ENCODE results near the gene PPP4R4.
"Not testable (repeated sequence)": the region's sequence is repeated elsewhere in the genome, so short reads cannot be mapped to it uniquely, and the experiment has no call there.

PPP4R4 gene

GRCh38 chr14:94180655-94181271 lies 6.6 kb downstream of the PPP4R4 start:
- no peak for DNase-seq

- no peak for DNase-seq
Measured at GRCh38 chr14:94181835-94182234, 7.7 kb downstream of the PPP4R4 start.

DNA sequence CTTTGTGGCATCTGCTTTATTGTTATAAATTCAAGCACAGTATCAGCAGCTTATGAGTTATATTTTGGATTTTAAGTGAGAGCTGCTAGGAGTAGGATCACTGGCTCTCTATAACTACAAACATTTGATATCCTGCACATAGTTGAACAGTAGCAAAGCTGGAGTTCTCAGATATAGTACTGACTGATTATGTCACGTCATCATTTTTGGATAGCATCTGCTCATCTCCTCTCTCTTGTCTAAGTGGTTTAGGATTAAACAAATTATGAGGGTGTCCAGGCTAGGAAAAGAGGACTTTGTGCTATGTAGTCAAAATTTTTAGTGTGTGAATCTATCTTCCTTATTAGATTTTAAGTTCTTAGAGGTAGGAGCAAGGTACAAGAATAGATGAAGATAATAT lies 18.4 kb downstream of the PPP4R4 start:
- no peak for DNase-seq

DNA sequence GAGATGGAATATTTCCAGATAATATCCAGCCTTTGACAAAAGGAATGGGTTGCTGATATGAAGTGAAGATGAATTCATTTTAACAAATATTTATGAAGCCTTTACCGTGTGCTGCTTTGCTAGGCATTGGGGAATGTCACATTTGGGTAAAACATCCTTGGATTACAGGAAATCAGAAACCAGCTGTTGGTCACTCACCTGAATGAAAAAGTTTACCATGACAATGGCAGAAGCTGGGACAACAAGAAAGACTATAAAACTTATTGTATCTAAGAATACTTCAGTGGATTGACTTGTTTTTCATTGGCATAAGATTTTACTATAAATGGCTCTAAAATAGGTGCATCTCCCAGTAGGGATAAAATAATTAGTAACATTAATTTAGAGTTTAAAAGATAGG lies 19.7 kb downstream of the PPP4R4 start:
- DNase-seq = no peak

DNA sequence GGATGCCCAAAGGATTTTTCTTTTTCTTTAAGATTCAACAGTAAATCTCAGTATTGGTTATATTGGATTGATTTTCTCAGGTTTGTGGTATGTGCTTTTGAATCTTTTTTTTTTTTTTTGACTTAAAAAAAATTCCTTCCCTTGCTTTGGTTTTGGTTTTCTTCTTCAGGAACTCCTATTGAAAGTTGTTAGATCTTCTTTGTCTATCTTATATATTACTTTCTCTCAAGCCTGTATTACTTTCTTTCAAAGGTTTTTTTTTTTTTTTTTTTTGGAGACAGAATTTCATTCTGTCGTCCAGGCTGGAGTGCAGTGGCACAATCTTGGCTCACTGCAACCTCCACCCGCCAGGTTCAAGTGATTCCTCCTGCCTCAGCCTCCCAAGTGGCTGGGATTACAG lies 21.9 kb downstream of the PPP4R4 start:
- no peak for DNase-seq

DNA sequence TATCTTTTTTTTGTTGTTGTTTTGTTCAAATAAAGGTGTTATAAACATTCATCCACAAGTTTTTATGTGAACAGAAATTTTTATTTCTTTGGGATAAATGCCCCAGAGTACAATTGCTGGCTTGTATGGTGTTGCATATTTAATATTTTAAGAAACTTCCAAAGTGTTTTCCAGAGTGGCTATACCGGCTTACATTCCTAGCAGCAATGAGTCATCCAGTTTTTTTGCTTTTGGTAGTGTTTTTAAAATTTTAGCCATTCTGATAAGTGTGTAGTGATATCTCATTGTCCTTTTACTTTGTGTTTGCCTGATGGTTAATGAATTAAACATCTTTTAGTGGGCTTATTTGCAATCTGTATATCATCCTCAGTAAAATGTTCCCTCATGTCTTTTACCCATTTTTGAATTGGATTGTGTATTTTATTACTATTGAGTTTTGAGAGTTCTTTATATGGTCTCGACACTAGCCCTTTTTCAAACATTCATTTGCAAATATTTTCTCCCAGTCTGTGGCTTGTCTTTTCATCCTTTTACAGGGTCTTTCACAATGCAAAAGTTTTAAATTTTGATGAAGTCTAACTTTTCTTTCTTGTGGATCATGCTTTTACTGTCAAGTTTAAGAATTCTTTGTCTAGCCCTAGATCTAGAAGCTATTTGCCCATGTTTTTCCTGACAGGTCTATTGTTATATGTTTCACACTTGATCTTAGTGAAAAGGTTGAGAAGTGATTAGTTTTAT lies 29.5 kb downstream of the PPP4R4 start:
- no peak for DNase-seq

- DNase-seq = no peak
Measured at GRCh38 chr14:94213021-94213420, 38.9 kb downstream of the PPP4R4 start.

- no peak for DNase-seq
Measured at GRCh38 chr14:94213741-94214140, 39.6 kb downstream of the PPP4R4 start.

- no peak for DNase-seq
Measured at GRCh38 chr14:94217116-94217515, 43.0 kb downstream of the PPP4R4 start.

DNA sequence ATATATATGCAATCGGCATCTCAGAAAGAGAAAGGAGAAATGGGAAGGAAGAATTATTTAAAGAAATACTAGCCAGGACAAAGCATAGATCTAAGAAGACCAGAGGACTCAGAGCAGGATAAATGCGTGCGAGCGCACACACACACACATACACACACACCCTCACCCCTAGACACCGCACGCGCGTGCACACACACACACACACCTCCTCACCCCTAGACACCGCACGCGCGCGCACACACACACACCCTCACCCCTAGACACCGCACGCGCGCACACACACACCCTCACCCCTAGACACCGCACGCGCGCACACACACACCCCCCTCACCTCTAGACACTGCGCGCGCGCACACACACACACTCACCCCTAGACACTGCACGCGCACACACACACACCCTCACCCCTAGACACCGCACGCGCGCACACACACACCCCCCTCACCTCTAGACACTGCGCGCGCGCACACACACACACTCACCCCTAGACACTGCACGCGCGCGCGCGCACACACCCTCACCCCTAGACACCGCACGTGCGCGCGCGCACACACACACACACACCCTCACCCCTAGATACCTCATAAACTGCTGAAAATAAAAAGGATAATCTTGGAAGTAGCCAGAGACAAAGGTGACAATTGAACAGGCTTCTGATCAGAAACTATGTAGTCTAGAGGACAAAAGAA lies 44.2 kb downstream of the PPP4R4 start:
- not testable (repeated sequence) for DNase-seq

DNA sequence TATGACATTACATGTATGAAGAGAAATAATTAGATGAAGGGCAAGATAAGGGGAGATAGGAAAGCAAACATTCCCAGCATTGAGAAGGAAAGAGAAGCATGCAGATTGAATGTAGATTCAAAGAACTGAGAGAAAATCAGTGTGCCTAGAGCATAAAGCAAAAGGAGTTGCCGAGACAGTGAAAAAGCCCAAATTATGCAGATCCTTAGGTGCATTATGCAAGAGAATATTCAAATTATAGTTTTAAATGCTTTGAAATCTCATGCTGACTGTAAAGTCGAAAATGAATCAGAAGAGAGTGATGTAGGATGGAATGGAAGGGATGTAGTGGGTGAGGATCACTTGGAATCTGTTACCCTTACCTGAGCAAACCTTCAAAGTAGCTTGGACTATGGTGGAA lies 49.9 kb downstream of the PPP4R4 start:
- no peak for DNase-seq

DNA sequence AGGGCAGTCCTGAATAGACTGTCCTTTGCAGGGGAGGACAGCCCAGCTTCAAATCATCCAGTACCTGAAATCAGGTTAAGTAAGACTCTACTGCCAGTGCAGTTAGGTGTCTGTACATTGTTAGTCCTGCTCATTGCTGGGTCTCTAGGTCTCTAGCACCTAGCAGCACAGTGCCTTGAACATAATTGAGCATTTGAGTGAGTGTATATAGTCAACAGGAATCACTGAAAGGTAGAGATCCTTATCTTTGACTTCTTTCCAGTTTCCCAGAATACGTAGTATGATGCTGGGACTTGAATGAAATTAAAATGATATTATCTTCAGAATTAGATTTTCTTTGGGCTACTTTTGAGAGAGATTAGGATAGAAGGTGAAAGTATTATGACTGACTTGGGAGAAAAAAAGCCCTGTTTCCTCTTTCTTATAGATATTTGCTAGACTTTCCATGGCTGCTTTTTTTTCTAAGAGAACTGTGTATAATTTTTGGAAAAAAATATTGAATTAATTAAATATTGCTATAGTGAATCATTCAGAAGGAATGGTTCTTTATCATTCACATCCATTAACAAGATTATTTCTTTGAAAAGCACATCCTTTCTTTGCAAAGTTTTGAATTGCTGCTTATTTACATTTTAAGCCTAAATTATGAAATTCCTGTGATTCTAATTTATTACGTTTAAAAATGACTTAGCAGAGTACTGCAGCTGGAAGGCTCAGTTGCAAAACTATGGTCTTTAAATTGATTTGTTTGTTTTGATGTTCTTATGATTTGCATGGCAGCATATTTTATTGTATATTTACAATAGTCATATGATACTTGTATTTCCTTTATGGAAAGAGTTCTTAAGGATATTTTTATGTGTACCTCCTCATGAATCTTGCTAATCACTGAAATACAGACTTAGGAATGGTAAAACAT lies 51.6 kb downstream of the PPP4R4 start:
- DNase-seq = no peak

GRCh38 chr14:94227029-94227428 lies 52.9 kb downstream of the PPP4R4 start:
- DNase-seq = no peak

DNA sequence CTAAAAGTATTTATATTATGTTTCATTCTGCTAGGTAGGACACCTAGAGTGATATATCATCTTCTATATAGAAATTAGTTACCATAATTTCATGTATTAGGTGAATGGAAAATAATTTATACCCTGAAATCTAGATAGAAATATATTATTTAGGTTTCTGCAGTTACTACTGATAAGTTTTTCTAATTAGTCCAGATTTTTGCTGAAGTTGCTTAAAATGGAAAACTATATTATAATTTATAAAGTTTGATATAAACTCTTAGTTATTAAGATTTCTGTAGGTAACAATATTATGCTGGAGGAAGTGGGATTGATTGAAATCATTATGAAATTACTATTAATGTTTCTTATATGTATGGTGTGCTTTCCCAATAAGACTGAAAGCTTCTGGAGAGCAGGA lies 62.9 kb downstream of the PPP4R4 start:
- DNase-seq = no peak

- no peak for DNase-seq
Measured at GRCh38 chr14:94237983-94238382, 63.9 kb downstream of the PPP4R4 start.

DNA sequence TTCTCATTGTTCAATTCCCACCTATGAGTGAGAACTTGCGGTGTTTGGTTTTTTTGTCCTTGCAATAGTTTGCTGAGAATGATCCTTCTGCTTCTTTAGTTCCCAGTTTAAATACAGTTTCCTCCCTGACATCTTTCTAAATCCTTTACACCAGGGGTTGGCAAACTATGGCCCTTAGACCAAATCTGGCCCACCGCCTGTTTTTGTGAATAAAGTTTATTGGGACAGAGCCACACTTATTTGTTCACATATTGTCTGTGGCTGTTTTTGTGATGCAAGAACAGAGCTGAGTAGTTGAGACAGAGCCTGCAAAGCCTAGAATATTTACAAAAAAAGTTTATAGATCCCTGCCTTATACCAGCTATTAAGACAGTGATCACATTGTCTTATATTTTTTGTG lies 65.3 kb downstream of the PPP4R4 start:
- no peak for DNase-seq

DNA sequence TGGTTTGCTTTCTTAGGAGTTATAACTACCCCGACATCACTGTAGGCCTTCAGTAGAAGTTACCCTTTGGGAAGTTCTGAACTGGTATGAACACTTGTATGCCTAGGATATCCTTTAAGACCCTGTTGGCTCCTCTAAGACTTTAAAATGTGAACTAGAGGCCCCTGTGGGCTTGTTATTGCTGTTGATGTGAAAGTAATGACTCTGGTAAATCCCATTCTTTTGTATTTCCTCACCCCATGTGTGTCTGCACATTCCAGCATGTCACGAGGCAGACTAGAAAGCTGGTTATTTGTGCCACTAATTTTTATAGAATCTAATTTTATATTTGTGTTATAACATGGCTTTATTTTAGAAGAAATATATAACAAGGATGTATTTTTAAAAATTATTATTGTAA lies 70.1 kb downstream of the PPP4R4 start:
- DNase-seq = no peak

DNA sequence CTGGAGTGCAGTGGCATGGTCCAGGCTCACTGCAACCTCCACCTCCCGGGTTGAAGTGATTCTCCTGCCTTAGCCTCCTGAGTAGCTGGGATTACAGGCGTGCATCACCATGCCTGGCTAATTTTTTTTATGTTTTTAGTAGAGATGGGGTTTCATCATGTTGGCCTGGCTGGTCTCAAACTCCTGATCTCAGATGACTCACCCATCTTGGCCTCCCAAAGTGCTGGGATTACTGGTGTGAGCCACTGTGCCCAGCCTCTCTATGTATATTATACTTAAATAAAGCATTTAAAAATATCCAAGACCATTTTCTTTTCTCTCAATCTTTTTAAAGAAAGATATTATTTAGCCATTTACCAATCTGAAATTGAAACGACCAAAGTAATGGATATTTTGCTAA lies 90.1 kb downstream of the PPP4R4 start:
- DNase-seq = not testable (repeated sequence)

DNA sequence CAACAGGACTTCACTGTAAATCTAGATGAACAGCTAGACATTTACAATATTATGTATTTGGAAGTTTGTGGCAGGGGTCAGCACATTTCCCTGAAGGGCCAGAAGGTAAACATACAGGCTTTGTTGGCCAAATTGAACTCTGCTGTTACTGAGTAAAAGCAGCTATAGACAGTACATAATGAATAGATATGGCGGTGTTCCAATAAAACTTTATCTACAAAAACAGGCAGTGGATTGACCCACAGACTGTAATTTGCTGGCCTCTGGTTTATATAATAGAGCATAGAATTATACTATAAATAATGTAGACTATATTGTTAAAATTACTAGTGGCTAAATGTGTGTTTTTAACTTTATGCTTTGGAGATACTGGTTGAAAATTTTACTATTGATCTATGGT lies 93.2 kb downstream of the PPP4R4 start:
- no peak for DNase-seq

DNA sequence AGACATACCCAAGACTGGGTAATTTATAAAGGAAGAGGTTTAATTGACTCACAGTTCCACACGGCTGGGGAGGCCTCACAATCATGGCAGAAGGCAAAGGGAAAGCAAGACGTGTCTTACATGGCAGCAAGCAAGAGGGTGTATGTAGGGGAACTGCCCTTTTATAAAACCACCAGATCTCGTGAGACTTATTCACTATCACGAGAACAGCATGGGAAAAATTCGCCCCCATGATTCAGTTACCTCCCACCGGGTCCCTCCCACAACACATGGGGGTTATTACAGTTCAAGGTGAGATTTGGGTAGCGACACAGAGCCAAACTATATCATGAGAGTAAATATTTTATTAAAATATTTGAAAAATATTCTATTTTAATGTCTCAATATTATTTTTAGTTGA lies 94.5 kb downstream of the PPP4R4 start:
- DNase-seq = not testable (repeated sequence)

DNA sequence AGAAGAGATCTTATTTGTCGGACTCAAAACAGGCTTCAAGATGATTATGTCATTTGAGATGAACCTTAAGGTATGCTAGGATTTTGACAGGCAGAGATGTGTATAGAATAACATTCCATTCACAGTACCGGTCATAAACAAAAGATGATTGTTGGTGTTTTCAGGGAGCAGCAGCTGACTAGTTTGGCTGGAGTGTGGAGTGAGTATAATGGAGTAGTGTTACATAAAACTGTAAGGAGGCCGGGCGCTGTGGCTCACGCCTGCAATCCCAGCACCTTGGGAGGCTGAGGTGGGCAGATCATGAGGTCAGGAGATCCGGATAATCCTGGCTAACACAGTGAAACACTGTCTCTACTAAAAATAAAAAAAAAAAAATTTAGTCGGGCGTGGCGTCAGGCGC lies 95.0 kb downstream of the PPP4R4 start:
- DNase-seq = no peak

DNA sequence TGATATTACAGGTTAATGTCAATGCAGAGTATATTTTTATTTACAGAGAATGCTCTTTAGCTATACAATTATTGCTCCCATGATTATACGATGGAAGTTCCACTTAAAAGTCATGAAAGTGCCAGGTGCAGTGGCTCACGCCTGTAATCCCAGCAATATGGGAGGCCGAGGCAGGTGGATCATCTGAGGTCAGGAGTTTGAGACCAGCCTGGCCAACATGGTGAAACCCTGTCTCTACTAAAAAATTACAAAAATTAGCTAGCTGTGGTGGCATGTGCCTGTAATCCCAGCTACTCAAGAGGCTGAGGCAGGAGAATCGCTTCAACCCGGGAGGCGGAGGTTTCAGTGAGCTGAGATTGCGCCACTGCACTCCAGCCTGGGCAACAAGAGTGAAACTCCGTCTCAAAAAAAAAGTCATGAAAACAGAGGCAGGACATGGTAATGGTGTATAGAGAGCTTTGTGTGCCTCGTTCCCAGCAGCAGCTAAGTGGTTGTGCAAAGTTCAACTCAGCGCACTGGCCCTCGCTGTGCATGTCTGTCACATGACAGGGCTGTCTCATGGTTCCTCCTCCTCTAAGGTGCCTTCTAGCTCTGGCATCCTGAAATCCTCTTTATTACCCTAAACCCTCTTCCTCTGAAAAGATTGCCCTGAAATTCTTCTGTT lies 102.9 kb downstream of the PPP4R4 start:
- not testable (repeated sequence) for DNase-seq

All from right kidney (tissue), 1 donor.